Measurements from ENCODE around the gene ZNF445. TPM values are rescaled to one million over a fixed set of nuclear protein-coding genes. Genes with fewer than 3 reads are reported as not detected.
"Not testable (repeated sequence)": the region's sequence is repeated elsewhere in the genome, so short reads cannot be mapped to it uniquely, and the experiment has no call there.

Gene ZNF445
- total RNA-seq, 1 donor from 2014 or later = 5.8 TPM

DNA sequence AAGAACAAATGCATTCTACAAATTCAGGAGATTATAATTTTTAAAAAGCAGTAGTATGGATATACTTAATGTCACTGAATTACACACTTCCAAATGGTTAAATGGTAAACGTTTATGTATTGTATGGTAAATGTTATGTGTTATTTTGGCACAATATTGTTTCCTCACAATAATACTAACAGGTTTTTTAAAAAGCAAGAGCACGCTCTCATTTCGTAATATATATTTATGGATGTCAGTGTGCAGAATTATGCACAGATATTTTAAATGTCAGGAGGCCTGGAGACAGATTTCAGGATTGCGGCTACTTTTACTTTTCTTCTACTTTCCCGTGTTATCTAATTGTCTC is 533 bp downstream of the ZNF445 start:
- DNase-seq (ENCODE audit: low read depth in 2 of 2) = no peak

DNA sequence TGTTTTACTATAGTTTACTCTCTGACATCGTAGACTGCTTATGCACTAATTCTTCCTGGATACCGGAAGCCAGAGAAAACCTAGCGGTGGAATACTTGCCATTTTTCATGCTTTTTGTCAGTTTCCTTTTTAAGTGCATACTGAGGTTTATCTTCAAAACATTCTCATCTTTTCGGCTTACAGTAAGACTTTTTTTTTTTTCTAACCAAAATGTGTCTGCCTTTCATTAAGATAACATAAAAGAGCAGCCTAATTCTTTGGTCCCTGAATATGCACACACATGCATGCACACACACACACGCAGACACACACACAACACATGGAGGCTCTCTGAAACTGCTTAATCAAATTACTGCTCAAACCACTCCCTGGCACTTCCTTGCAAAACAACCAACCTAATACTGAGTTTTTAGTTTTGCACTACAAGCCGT is 1.3 kb downstream of the ZNF445 start:
- DNase-seq (ENCODE audit: low read depth in 2 of 2) = peak; percentile 30 to 52

DNA sequence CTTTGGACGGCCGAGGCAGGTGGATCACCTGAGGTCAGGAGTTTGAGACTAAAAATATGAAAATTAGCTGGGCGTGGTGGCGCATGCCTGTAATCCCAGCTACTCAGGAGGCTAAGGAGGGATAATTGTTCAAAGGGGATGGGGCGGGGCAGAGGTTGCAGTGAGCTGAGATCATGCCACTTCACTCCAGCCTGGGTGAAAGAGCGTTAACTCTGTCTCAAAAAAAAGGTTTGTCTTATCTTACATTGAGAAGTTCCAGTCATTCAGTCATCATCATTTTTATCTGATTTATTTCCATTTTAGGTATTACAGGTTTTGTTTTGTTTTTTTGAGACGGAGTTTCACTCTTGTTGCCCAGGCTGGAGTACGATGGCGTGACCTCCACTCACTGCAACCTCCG is 2.6 kb downstream of the ZNF445 start:
- DNase-seq (ENCODE audit: low read depth in 2 of 2) = not testable (repeated sequence)

DNA sequence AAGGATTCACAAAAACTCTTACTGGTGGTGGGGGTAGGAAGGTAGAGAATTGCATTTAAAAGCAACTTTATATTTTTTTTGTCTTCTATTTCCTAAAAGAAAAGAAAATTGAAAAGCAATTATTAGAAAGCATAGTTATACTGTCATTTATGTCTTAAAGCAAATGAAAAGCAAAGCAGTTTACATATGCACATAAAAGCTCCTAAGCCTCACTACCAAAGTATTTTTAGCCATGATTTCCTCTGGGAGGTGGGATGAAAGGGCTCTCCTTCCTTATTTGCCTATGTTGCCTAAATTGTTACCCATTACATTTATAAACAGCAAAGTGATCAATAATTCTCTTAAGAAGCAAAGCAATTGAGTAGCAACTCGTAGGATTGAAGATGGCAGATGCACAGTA is 7.0 kb downstream of the ZNF445 start:
- DNase-seq (ENCODE audit: low read depth in 2 of 2) = no peak

DNA sequence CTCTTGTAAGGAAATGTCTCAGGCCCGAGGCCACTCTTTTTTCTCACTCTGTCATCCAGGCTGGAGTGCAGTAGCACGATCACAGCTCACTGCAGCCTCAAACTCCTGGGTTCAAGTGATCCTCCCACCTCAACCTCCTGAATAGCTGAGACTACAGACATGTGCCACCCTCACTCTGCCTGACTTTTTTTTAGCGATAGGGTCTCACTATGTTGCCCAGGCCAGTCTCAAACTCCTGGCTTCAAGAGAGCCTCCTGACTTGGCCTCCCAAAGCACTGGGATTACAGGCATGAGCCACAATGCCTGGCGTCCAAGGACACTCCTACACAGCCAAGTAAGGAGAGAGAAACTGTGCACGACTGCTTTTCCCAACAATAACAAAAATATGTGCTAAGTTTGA is 7.6 kb downstream of the ZNF445 start:
- no peak for DNase-seq (ENCODE audit: low read depth in 2 of 2)

DNA sequence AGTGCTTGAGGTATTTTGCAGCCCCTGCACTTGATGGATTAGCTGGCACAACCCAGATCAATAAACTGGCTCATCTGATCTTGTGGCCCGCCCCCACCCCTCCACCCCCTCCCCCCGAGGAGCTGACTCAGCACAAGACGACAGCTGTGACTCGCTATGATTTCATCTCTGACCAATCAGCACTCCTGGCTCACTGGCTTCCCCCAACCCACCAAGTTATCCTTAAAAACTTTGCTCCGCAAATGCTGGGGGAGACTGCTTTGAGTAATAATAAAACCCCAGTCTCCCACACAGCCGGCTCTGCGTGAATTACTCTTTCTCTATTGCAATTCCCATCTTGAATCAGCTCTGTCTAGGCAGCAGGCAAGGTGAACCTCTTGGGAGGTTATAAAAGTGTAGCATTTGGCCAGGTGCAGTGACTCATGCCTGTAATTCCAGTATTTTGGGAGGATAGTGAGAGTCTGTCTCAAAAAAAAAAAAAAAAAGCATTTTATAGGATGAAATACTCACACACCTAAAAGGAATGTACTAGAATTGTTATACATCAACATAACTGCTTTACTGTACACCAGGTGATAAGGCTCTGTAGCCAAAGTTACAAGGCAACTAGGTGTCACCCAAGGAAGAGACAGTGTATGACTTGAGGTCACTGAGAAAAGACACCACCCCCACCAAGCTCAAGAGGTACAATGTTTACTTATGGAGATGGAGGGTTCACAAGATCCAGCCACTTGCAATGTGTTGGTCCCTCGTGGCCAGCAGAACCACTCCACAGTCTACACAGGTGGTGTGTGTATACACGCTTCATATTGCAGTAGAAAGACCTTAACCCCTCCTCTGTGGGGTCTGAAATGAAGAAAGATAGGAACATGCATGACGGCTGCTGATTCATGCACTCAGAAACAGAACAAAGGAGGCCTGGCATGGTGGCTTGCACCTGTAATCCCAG is 8.6 kb downstream of the ZNF445 start:
- DNase-seq (ENCODE audit: low read depth in 2 of 2) = peak in 1 of 2 donors; percentile 10

DNA sequence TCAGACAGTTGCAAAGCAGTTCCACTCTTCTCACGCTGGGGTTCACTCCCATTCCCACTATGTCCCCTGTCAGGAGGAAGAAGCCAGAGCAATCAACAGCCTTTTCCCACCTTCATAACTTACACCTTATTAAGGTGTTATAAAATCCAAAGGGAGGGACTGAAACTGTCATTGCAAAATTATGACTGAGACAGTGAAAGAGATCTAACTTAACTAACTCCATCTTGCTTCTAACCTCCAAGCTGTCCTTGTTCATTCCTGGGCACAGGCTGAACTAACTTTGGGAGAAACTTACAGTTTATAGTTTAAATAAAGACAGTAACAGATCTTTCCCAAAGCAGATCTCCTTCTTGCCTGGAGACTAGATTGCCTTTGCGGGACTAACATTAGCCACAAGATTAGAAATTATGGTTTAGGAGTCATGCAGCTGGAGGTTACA is 9.4 kb downstream of the ZNF445 start:
- DNase-seq (ENCODE audit: low read depth in 2 of 2) = not testable (repeated sequence)

DNA sequence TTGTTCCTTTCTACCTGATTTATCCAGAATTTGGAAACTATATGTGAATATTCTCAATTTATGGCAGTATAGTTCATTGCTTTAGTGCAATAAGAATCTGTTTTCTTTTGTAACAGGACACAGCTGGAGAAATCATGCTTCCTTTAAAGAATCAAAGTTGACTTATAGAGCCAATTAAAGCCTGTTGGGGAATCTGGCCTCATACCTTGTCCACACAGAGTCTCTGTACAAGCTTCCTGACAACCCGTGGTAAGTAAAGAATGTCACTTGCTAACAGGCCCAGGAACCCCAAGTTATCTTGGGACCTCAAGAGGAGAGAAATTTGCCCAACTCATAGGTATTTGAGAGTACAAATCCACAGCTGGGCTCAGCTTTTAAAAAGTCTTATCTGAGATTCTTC is 10.2 kb downstream of the ZNF445 start:
- peak in 1 of 2 donors; percentile 16 for DNase-seq (ENCODE audit: low read depth in 2 of 2)

DNA sequence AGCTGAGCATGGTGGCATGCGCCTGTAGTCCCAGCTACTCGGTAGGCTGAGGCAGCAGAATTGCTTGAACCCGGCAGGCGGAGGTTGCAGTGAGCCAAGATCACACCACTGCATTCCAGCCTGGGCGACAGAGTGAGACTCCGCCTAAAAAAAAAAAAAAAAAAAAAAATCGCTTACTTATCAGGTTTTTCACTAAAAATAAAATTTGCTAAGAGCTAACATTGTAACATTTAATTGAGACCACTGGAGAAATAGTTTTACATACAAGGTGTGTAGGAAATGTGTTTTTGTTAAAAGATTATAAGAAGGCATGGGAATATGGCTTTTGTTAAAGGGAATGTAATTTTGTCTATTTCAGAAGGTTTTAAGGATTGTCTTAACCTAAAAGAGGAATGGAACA is 12.6 kb downstream of the ZNF445 start:
- not testable (repeated sequence) for DNase-seq (ENCODE audit: low read depth in 2 of 2)

DNA sequence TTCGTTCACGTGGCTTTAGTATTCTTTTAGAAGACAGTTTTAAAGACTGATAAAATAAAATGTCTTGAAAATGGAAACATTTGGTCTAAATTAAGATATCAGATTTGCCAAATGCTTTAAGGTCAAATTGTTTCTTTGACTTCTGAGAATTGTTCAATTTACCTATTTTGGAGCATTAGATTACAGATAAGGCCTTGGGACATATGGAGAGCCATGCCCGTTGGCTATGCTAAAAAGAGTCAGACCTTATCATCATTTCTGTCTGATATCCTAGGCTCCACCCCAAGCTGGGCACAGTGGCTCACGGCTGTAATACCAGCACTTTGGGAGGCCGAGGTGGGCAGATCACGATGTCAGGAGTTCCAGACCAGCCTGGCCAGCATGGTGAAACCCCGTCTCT is 13.0 kb downstream of the ZNF445 start:
- DNase-seq (ENCODE audit: low read depth in 2 of 2) = no peak

DNA sequence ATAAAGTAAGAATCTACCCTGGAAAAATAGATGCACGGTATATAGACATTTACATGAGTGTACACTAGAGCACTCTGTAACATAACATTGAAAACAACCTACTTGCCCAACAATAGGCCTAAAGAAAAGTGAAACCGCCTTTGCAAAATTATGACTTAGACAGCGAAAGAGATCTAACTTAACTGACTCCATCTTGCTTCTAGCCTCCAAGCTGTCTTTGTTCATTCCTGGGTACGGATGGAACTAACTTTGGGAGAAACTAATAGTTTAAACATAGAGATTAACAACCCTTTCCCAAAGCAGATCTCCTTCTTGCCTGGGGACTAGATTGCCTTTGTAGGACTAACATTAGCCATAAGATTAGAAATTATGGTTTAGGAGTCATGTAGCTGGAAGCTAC is 17.4 kb downstream of the ZNF445 start:
- not testable (repeated sequence) for DNase-seq (ENCODE audit: low read depth in 2 of 2)

DNA sequence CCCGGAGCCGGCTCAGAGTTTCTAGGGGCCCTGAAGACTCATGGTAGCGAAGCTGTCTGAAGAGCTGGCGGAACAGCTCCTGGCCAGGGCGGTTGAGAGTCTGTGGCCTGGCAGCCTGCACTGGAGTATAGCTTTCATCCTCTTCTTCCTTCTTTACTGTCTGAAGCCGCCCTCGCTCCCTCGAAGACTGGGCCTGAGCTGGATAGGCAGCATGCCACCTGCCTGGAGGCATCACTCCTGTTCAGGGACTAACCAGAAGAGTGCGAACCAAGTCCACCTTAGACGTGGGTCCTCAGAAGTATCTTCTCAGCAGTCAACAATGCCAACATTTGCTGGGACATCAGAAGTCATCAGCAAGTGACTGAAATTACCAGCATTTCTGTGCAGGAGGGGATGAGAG is 22.2 kb downstream of the ZNF445 start:
- DNase-seq (ENCODE audit: low read depth in 2 of 2) = no peak

DNA sequence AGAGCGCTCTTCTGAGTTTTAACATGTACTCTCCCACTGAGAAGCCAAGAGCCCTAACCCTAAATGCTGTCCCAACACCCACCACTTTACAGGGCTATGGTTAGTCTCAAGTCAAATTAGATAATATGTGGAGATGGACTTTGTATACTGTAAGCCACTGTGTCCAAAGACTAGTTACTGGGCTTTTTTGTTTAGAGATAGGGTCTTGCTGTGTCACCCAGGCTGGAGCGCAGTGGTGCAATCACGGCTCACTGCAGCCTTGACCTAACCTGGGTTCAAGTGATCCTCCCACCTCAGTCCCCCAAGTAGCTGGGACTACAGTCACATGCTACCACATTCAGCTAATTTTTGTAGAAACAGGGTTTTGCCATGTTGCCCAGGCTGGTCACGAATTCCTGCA is 23.2 kb downstream of the ZNF445 start:
- no peak for DNase-seq (ENCODE audit: low read depth in 2 of 2)

DNA sequence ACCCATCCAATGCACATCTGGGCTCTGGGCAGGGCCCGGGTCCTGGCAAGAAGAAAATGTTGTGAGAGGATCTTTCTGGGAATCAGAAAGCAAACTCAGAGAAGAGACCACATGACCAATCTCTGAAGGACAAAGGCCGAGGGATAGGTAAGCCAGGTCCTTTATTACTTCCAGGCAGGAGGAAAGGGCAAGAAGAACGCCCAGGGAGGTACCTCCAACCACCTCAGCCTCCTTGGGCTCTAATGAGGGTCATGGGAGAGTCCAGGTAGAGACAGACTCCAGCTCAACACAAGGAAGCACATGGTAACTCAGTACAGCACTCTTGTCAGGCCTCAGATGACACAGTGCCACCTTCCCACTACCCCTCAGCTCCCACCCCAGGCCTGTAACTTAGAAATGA is 26.0 kb downstream of the ZNF445 start:
- no peak for DNase-seq (ENCODE audit: low read depth in 2 of 2)

DNA sequence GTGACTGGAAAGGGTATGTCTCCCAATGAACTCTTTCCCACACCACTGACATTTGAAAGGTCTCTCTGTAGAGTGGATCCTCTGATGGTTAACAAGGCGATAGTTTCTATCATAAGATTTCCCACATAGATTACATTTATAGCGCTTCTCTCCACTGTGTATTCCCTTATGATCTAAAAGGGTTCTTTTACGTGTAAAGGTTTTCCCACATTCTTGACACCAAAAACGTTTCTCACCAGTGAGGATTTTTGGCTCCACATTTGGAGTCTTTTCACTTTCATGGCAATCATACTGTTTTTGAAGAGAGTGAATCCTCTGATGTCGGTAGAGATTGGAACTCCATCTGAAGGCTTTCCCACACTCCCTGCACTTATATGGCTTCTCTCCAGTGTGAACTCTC is 30.5 kb downstream of the ZNF445 start:
- no peak for DNase-seq (ENCODE audit: low read depth in 2 of 2)

DNA sequence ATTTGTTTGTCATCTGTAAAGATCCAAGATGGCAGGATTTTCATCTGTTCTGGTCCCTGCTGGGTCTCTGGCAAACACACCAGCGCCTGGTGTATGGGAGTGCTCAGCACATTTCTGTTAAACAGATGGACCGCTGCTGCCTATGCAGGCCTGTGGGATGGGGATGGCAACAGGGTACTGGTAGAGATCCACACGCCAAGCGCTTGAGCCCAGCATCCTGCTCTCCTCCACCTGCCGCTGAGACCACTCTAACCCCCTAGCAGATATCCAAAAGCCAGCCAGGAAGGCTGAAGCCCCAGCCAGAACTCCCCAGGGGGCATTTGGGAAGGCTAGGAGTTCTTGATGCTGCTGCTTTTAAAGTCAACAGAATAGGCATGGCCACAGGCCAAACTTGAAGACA is 31.7 kb downstream of the ZNF445 start:
- DNase-seq (ENCODE audit: low read depth in 2 of 2) = no peak

DNA sequence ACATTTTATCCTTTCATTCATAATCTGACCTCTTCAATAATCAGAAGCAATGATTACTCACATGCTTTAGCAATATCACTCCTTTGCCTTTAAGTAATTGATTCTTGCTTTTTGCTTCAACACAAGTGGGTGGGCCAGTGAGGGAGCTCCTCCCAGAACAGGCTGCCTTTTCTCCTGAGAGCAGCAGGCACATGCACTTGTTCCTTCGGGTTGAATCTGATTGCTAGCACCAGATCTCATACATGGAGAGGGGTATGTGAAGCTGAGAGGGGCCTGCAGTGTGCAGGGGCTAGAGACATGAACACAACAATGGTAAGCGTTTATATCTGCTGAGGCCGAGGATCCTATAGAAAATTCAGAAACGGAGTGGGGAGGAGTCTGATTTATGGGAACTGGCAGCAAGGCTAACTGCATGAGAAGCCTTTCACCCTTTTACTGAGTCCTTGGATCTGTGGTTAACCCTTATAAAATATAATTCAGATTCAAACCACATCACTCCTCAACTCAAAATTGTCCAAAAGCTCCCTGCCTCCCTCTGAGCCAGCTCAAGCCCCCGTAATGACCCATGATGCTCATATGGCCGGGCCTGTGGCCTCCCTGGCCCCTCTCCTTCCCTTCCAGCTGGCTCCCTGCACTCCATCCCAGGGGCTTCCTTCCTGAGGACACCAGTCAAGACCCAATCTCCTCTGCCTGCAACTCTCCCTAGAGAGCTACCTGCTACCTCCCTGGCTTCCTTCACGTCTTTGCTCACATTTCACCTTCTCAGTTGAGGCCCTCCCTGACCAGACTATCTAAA is 32.4 kb downstream of the ZNF445 start:
- DNase-seq (ENCODE audit: low read depth in 2 of 2) = no peak

DNA sequence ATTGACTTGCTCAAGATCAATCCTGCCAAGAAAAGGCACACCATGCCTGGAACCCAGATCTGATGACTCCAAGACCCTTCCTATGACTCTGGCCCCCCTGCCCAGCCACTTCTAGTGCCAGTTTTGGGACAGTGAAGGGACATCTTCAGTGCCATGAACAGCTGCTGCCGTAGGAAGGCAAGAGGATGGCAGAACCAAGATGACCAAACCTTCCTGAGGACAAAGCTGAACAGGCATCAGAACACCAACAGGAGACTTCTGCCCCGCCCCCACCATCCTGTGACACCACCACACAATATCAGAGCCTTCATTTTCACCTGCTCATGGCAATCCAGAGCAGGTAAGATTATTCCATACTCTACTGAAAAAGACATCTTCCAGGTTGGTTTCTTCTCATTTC is 33.0 kb downstream of the ZNF445 start:
- DNase-seq (ENCODE audit: low read depth in 2 of 2) = no peak

DNA sequence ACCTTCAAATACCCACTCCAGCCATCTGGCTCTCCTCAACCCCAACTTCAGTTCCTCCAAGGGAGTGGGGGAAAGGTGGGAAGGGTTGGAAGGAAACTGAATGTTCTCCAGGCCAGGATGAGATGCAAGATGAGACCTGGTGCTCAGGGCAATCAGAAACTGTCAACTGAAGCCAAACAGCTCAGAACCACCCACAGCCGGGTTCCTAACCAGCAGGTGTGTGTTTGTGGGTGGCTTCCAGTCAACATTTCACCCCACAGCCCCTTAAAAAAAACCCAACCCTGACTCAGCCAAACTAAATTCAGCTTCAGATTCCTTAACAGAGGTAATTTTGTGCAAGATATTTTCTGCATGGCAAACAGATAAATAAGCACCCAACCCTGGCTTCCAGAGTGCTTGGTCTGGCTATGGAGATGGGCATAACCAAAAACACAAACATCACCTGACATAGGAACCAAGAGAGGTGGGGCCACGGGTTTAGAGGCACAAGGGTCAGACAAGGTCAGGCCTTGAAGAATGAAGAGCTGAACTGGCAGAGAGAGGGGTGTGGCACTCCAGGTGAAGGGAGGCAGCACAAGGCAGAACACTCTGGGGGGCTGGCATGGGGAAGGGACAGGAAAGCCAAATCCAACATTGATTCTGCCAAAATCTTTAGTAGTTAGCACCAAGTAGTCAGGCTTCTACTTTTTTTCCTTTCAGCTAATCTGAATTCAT is 34.7 kb downstream of the ZNF445 start:
- DNase-seq (ENCODE audit: low read depth in 2 of 2) = no peak

DNA sequence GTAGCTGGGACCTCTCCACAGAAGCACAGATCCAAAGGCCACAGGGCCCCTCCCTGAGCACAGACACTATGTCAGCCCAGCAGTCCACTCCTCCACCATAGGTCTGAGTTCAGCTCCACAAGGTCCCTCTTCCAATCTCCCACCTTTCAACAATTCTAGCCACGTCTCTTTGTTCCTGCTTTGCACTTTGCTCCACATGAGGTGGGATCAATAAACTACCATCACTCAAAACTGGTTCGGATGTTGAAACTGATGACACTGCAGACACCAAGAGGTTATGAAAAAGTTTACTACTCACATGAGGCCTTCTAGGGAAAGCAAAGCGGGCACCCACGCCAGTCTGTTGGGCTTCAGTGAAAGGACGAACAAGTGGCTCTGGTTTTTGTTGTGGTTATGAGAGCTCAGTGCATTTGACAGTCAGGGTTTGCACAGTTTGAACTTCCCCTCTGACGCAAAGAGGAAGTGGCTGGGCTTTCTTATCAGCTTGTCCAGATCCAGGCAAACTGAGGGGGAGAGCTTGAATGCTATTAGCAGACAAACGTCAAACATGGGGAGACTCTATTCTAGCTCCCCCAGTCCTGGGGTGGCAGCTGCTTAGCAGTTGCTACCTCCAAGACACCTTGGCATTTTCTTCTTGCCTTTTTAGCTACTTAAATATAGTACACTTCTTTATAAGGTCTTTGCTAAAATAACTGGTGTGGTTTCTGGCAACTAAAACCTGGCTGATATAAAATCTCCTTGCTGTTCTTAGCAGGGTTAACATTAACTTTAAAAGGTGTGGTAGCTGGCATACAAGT is 37.8 kb downstream of the ZNF445 start:
- DNase-seq (ENCODE audit: low read depth in 2 of 2) = peak; percentile 96 to 97

DNA sequence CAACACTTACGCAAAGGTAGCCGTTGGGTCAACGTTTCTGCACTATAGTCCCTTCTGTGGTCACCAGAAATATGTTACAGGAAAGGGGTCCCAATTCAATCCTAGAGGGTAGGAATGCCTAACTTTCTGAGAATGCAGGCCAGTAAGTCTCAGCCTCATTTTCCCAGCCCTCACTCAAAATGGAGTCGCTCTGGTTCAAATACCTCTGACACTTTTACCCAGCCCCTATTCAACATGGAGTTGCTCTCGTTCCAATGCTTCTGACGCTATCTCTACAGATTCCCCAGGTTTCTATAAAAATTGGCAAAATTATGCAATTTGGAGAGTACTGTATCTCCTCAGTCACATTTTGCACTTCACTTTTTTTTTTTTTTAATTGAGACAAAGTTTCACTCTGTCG is 39.7 kb downstream of the ZNF445 start:
- DNase-seq (ENCODE audit: low read depth in 2 of 2) = no peak
